CD8-positive, alpha-beta memory T cell (primary cell): ENCODE data around the gene NTM. TPM values are rescaled to one million over a fixed set of nuclear protein-coding genes. Genes with fewer than 3 reads are reported as not detected.

Experiments
- CTCF ChIA-PET: fragments of 350-600 bp; sonication (Branson Sonifier 250); formaldehyde crosslinking; loops from one replicate; lab custom pipeline; 2021; ENCODE audit warnings: antibody characterized with exemption; lab: Charles Lee
- POLR2A ChIA-PET: fragments of 350-600 bp; sonication (Branson Sonifier 250); formaldehyde crosslinking; loops from one replicate; lab custom pipeline; 2021; ENCODE audit warnings: antibody characterized with exemption; lab: Charles Lee
- DNase-seq, 5 donors: peaks; one replicate each; pipeline versions ENCODE4 v3.0.0 to v3.0.0-alpha.2; 2020 to 2022; ENCODE audit warnings: mixed read lengths in 1 of 5
- H3K27ac ChIP-seq: one replicate; pipeline ENCODE4 v1.7.0; 2013; ENCODE audit warnings: low read depth, mild to moderate bottlenecking, low read length, moderate library complexity
- H3K27me3 ChIP-seq: 2 replicates; pipeline ENCODE4 v1.7.0; 2013; ENCODE audit warnings: low read length, mild to moderate bottlenecking; ENCODE audit not compliant: insufficient read depth, poor library complexity, severe bottlenecking
- H3K36me3 ChIP-seq: 2 replicates; pipeline ENCODE4 v1.7.0; 2013; ENCODE audit warnings: mild to moderate bottlenecking, low read length, moderate library complexity; ENCODE audit not compliant: insufficient read depth
- H3K4me1 ChIP-seq: 2 replicates; pipeline ENCODE4 v1.7.0; 2013; ENCODE audit warnings: mild to moderate bottlenecking, low read length, moderate library complexity; ENCODE audit not compliant: insufficient read depth
- H3K4me3 ChIP-seq: 2 replicates; pipeline ENCODE4 v1.7.0; 2013; ENCODE audit warnings: mild to moderate bottlenecking, low read length
- H3K9me3 ChIP-seq: 2 replicates; pipeline ENCODE4 v1.7.0; 2013; ENCODE audit warnings: mild to moderate bottlenecking, low read length
- H3K27ac Mint-ChIP-seq, 8 donors: one replicate each; pipeline ENCODE4 v1.8.0; 2020 to 2021; ENCODE audit warnings: mixed read lengths in 8 of 8, mild to moderate bottlenecking in 6 of 8, inconsistent platforms in 3 of 8, moderate library complexity in 3 of 8
- H3K27me3 Mint-ChIP-seq, 2 donors: one replicate each; pipeline ENCODE4 v1.8.0; 2020 to 2021; ENCODE audit warnings: mixed read lengths in 2 of 2, mild to moderate bottlenecking in 1 of 2, moderate library complexity in 1 of 2
- H3K36me3 Mint-ChIP-seq, 3 donors: one replicate each; pipeline ENCODE4 v1.8.0; 2020 to 2021; ENCODE audit warnings: mixed read lengths in 3 of 3, inconsistent platforms in 1 of 3, mild to moderate bottlenecking in 1 of 3
- H3K4me1 Mint-ChIP-seq, 3 donors: one replicate each; pipeline ENCODE4 v1.8.0; 2020 to 2021; ENCODE audit warnings: mixed read lengths in 3 of 3, inconsistent platforms in 1 of 3, mild to moderate bottlenecking in 1 of 3
- H3K4me3 Mint-ChIP-seq, 7 donors: one replicate each; pipeline ENCODE4 v1.8.0; 2020 to 2021; ENCODE audit warnings: mixed read lengths in 7 of 7, mild to moderate bottlenecking in 6 of 7, moderate library complexity in 4 of 7, inconsistent platforms in 2 of 7
- H3K9me3 Mint-ChIP-seq, 5 donors: one replicate each; pipeline ENCODE4 v1.8.0; 2020 to 2022; ENCODE audit warnings: mixed read lengths in 5 of 5, mild to moderate bottlenecking in 3 of 5, moderate library complexity in 2 of 5, inconsistent platforms in 1 of 5
- polyA plus RNA-seq: library from polyadenylated mRNA; unstranded; fragments of 300-500 nt; fragmentation: Illumina TruSeq; gene quantifications from one replicate; pipeline ENCODE4 v1.2.3, GENCODE V29; 2021
- total RNA-seq, 2 experiments: library from RNA; stranded (reverse); gene quantifications; one replicate each; pipeline ENCODE4 v1.2.3, GENCODE V29; 2021

NTM gene
- total and polyA plus RNA-seq, 3 experiments from 2014 or later = not detected

- Mint-ChIP-seq H3K9me3 (peaks cover 3 to 7% (median 7%) of the 10 kb centered on the region in 5 donors), H3K4me1 (no peaks in the 10 kb centered on the region), H3K27ac (no peak overlapping the region), H3K27me3 (peaks cover 0 to 4% of the 10 kb centered on the region in 2 donors), H3K4me3 (no peak overlapping the region), H3K36me3 (no peaks in the 10 kb centered on the region)
- Histone ChIP-seq H3K9me3 (no peaks in the 10 kb centered on the region), H3K36me3 (no peaks in the 10 kb centered on the region), H3K4me1 (no peaks in the 10 kb centered on the region), H3K4me3 (no peak overlapping the region), H3K27ac (no peak overlapping the region), H3K27me3 (no peaks in the 10 kb centered on the region)
- no peak for DNase-seq
- CTCF ChIA-PET = no interaction called here
- POLR2A ChIA-PET = no interaction called here
Observed at GRCh38 chr11:131609921-131610320, 239.5 kb downstream of the NTM start.

DNA sequence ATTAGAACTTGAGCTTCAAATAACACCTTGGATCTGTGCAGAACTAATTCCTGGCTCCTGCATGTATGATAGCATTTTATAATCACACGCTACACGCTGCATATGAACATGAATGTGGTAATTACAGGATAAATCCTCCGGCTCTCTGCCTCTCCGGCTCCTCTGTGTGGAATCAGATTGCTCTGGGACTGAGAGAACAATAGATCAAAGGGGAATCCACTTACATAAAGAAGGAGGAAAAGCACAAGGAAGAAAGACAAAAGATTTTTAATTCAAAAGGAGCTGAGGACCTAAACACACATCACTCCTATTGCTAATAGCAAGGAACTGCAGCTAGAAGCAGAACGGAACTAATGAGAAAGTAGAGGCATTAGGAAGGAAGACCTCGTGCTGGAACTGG lies 240.9 kb downstream of the NTM start:
- peaks cover 3 to 7% (median 7%) of the 10 kb centered on the region in 5 donors for H3K9me3 Mint-ChIP-seq
- Histone ChIP-seq H3K36me3 (no peaks in the 10 kb centered on the region), H3K4me1 (no peaks in the 10 kb centered on the region), H3K9me3 (no peaks in the 10 kb centered on the region), H3K4me3 (no peak overlapping the region), H3K27me3 (no peaks in the 10 kb centered on the region), H3K27ac (no peak overlapping the region)
- peaks cover 0 to 4% of the 10 kb centered on the region in 2 donors for H3K27me3 Mint-ChIP-seq
- ChIA-PET CTCF (no interaction called here), POLR2A (no interaction called here)
- no peaks in the 10 kb centered on the region for H3K4me1 Mint-ChIP-seq
- H3K4me3 Mint-ChIP-seq = no peak overlapping the region
- no peak overlapping the region for H3K27ac Mint-ChIP-seq
- H3K36me3 Mint-ChIP-seq = no peaks in the 10 kb centered on the region
- no peak for DNase-seq

GRCh38 chr11:131612533-131612932 lies 242.1 kb downstream of the NTM start:
- ChIA-PET CTCF (no interaction called here), POLR2A (no interaction called here)
- no peaks in the 10 kb centered on the region for H3K27me3 ChIP-seq
- peaks cover 3 to 7% (median 5%) of the 10 kb centered on the region in 5 donors for H3K9me3 Mint-ChIP-seq
- H3K27ac ChIP-seq = no peak overlapping the region
- DNase-seq = no peak
- H3K4me3 ChIP-seq = no peak overlapping the region
- no peak overlapping the region for H3K4me3 Mint-ChIP-seq
- no peaks in the 10 kb centered on the region for H3K9me3 ChIP-seq
- peaks cover 0 to 7% of the 10 kb centered on the region in 2 donors for H3K27me3 Mint-ChIP-seq
- no peaks in the 10 kb centered on the region for H3K36me3 Mint-ChIP-seq
- no peaks in the 10 kb centered on the region for H3K4me1 ChIP-seq
- H3K27ac Mint-ChIP-seq = no peak overlapping the region
- no peaks in the 10 kb centered on the region for H3K4me1 Mint-ChIP-seq
- H3K36me3 ChIP-seq = no peaks in the 10 kb centered on the region

GRCh38 chr11:131614631-131615030 lies 244.2 kb downstream of the NTM start:
- peaks cover 0 to 4% (median 2%) of the 10 kb centered on the region in 5 donors for H3K9me3 Mint-ChIP-seq
- no peaks in the 10 kb centered on the region for H3K4me1 ChIP-seq
- DNase-seq = no peak
- no peak overlapping the region for H3K4me3 Mint-ChIP-seq
- H3K4me3 ChIP-seq = no peak overlapping the region
- no peaks in the 10 kb centered on the region for H3K36me3 Mint-ChIP-seq
- H3K27me3 ChIP-seq = no peaks in the 10 kb centered on the region
- ChIA-PET CTCF (no interaction called here), POLR2A (no interaction called here)
- H3K27ac Mint-ChIP-seq = no peak overlapping the region
- peaks cover 0 to 7% of the 10 kb centered on the region in 2 donors for H3K27me3 Mint-ChIP-seq
- H3K27ac ChIP-seq = no peak overlapping the region
- no peaks in the 10 kb centered on the region for H3K4me1 Mint-ChIP-seq
- H3K36me3 ChIP-seq = no peaks in the 10 kb centered on the region
- no peaks in the 10 kb centered on the region for H3K9me3 ChIP-seq

GRCh38 chr11:131615611-131616010 lies 245.2 kb downstream of the NTM start:
- Mint-ChIP-seq H3K4me1 (no peaks in the 10 kb centered on the region), H3K27ac (no peak overlapping the region), H3K27me3 (peaks cover 0 to 7% of the 10 kb centered on the region in 2 donors), H3K36me3 (no peaks in the 10 kb centered on the region), H3K9me3 (peaks cover 0 to 3% (median 2%) of the 10 kb centered on the region in 5 donors), H3K4me3 (no peak overlapping the region)
- ChIA-PET POLR2A (no interaction called here), CTCF (no interaction called here)
- Histone ChIP-seq H3K27ac (no peak overlapping the region), H3K36me3 (no peaks in the 10 kb centered on the region), H3K4me1 (no peaks in the 10 kb centered on the region), H3K4me3 (no peak overlapping the region), H3K27me3 (no peaks in the 10 kb centered on the region), H3K9me3 (no peaks in the 10 kb centered on the region)
- DNase-seq = no peak

GRCh38 chr11:131616481-131617140 lies 246.2 kb downstream of the NTM start:
- ChIA-PET CTCF (no interaction called here), POLR2A (no interaction called here)
- no peaks in the 10 kb centered on the region for H3K27me3 ChIP-seq
- no peak for DNase-seq
- H3K4me1 Mint-ChIP-seq = no peaks in the 10 kb centered on the region
- H3K4me1 ChIP-seq = no peaks in the 10 kb centered on the region
- H3K36me3 Mint-ChIP-seq = no peaks in the 10 kb centered on the region
- no peak overlapping the region for H3K27ac ChIP-seq
- H3K9me3 Mint-ChIP-seq = peaks cover 0 to 3% (median 2%) of the 10 kb centered on the region in 5 donors
- no peak overlapping the region for H3K27ac Mint-ChIP-seq
- no peak overlapping the region for H3K4me3 ChIP-seq
- H3K9me3 ChIP-seq = no peaks in the 10 kb centered on the region
- peaks cover 0 to 3% of the 10 kb centered on the region in 2 donors for H3K27me3 Mint-ChIP-seq
- H3K36me3 ChIP-seq = no peaks in the 10 kb centered on the region
- no peak overlapping the region for H3K4me3 Mint-ChIP-seq

GRCh38 chr11:131618201-131618600 lies 247.8 kb downstream of the NTM start:
- Mint-ChIP-seq H3K9me3 (peaks cover 0 to 3% (median 2%) of the 10 kb centered on the region in 5 donors), H3K36me3 (no peaks in the 10 kb centered on the region), H3K27ac (no peak overlapping the region), H3K4me3 (no peak overlapping the region), H3K4me1 (no peaks in the 10 kb centered on the region), H3K27me3 (peaks cover 0 to 3% of the 10 kb centered on the region in 2 donors)
- Histone ChIP-seq H3K4me1 (no peaks in the 10 kb centered on the region), H3K27me3 (no peaks in the 10 kb centered on the region), H3K4me3 (no peak overlapping the region), H3K9me3 (no peaks in the 10 kb centered on the region), H3K27ac (no peak overlapping the region), H3K36me3 (no peaks in the 10 kb centered on the region)
- no peak for DNase-seq
- CTCF ChIA-PET = no interaction called here
- POLR2A ChIA-PET = no interaction called here

DNA sequence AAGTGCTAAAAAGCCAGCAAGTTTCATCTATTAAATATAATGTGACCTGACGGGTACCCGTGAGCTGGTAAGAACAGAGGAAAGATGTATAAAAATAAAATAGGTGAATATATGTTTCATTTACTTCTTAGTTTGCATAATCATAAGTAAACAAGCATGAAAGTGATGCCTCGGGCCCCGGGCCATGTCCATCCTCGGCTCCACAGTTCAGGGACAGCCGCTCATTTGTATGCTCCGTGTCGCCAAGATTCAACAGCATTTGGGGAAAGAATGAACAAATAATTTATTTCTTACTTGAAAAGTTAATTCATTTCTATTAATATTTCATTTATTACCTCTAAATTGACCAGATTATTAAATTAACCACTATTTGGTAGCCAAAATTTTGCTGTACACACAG lies 251.8 kb downstream of the NTM start:
- CTCF ChIA-PET = no interaction called here

More for the DNA sequence above, 251.8 kb downstream of the NTM start:
- H3K4me3 Mint-ChIP-seq = no peak overlapping the region
- Histone ChIP-seq H3K36me3 (no peaks in the 10 kb centered on the region), H3K4me1 (no peaks in the 10 kb centered on the region), H3K27me3 (no peaks in the 10 kb centered on the region), H3K27ac (no peak overlapping the region), H3K9me3 (no peaks in the 10 kb centered on the region), H3K4me3 (no peak overlapping the region)
- POLR2A ChIA-PET = no interaction called here
- no peaks in the 10 kb centered on the region for H3K4me1 Mint-ChIP-seq
- no peak for DNase-seq
- peaks cover 0 to 2% of the 10 kb centered on the region in 2 donors for H3K27me3 Mint-ChIP-seq
- H3K27ac Mint-ChIP-seq = no peak overlapping the region
- peaks cover 0 to 3% (median 0%) of the 10 kb centered on the region in 5 donors for H3K9me3 Mint-ChIP-seq
- no peaks in the 10 kb centered on the region for H3K36me3 Mint-ChIP-seq
